Measurements from ENCODE around the gene MUC2.

The MUC2 gene

GRCh38 chr11:1050581-1051355 is 23.9 kb upstream of the MUC2 start:
- peak; percentile 47 to 56 for DNase-seq (ENCODE audit: low read depth in 1 of 2, low spot score in 1 of 2)

DNA sequence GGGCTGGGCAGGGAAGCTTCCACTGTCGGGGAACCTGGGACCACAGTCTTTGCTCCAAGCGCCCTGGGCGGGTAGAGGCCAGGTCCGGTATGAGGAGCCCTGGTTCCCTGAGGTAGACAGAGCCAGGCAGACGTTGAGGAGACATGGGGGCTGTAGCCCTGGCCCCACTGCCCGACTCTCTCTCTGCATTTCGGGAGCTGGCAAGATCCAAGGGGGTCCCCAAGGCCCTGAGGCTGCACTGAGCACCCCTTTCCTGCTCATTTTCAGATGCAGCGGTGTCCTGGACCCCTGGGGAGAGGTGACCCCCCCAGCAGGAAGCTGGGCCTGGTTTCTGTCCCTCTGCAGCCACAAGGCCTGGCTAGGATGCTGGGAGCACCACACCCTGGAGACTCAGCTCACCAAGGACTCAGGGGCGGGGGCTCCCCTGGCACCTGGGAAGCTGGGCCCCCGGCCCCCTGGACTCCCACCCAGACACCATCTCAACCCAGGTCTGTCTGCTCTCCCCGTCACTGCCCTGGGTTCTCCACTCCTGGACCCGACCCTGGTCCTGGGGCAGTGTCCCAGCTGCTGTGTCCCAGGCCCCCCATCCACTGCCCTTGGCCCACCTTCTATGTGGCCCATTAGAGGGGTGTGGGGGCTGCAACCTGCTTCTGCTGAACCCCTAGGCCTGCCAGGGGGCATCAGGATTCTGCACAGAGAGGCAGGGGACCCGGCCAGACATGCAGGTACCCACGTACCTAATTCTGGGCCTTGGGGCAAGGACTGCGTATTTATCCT is 23.1 kb upstream of the MUC2 start:
- no peak for DNase-seq (ENCODE audit: low read depth in 1 of 2, low spot score in 1 of 2)

DNA sequence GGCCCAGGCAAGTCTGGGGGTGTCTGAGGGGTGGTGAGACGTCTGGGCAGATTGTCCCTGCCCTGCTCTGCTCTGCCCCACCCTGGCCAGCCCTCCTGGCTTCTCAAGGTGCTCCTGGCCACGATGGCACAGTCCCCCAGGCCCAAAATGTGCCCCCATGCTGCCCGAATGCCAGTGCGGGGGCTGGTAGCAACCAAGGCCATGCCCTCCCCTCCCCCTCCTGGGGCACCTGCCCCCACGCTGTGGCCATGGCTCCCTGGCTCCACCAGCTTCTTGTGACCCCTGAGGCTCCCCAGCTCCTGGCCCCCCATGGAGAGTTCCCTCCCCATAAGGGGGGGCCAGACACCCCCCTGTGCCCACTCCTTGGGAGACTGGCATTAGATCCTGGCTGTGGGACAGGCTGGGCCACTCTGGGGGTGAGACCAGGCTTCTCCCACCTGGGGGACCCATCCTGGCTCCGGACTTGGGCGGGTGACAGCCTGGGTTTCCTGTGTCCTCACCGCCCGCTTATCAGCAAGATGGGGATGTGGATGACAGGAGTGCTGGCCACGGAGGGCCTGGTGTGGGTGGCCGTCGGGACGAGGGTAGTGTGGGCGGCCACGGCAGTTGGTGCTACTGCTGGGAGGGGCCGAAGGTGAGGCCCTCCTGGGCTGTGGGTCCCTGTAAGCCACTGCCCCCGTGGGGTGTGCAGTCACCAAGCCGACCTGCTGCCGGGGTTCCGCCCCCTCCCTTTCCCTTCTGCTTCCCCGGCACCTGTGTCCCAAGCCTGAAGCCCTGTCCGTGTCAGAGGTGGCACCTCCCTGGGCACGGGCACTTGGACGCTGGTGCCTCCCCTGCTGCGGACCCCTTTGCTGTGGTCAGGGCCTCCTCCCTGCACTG is 22.3 kb upstream of the MUC2 start:
- no peak for DNase-seq (ENCODE audit: low read depth in 1 of 2, low spot score in 1 of 2)

DNA sequence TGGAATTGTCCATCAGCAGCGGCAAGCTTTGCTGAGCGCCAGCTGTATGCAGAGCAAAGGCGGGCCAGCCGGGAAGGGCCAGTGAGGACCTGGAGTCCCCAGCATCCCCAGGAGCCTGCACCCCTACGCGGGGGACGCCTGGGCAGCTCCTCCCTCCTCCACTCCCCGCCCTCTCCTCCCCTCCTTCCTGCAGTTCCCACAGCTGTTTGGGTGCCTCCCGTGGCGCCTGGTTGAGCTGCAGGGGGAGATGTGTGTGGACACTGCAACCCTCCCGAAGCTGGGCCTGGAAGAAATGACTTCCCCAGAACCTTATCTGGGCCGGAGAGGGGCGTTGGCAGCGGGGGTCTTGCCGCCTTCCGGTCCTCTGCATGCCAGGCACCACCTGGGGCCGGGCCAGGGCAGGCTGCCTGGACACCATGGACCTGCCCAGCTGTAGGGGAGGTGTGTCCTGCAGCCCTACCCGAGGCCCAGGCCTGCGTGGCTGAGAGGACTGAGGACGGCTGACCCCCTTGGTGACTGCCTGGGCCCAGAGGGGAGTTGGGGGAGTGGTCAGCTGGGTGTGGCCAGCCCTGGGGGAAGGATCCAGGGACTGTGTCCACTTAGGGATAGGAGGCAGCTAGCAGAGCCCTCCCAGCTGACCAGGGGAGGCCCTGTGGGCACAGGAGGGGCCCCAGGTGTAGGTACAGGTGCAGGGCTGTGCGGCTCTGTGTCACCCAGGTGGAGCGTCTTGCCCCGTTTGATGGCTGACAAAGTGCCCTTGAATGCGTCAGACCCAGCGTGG is 21.4 kb upstream of the MUC2 start:
- DNase-seq (ENCODE audit: low read depth in 1 of 2, low spot score in 1 of 2), result no peak

DNA sequence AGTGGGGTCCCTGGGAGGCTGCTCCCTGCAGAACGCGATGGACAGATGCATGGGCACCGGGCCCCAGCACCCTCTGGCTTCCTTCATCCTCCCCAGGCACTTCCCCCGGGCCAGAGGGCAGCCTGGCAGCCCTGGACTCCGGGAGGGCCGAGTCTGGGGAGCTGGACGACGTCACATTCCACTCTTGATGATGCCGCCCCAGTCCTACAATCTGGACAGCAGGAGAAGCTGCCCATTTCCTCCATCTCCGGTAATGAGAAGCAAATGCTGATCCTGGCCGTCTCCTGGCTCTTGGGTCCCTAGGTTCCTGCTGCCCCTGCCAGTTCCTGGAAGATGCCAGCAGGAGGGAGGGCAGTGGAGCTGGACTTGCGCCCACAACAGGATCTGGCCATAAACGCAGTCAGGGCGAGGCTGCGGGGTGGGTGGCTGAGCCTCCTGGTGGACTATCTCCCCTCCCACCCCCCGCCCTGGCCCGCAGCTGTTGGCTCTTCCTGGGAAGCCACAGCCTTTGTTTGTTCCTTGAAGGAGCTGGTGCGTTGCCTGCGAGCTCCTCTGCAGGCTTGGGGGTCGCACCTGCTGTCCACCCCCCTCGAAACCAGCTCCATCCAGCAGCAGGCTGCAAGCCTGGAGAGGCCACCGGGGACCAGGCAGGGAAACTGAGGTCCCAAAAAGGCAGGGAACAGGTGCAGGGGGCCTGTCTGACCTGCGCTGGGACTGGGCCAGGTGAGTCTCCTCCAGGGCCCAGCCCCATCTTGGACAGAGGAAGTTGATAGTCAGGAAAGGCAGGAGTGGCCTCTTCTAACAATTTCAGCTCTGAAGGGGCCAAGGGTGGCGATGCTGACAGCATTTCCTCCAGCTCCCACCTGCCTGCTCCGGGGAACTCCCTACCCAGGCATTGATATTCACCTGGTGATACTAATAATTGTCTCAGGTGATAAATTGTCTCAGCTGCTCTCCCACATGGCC is 20.2 kb upstream of the MUC2 start:
- DNase-seq (ENCODE audit: low read depth in 1 of 2, low spot score in 1 of 2), result no peak

GRCh38 chr11:1055109-1055703 is 19.5 kb upstream of the MUC2 start:
- no peak for DNase-seq (ENCODE audit: low read depth in 1 of 2, low spot score in 1 of 2)

DNA sequence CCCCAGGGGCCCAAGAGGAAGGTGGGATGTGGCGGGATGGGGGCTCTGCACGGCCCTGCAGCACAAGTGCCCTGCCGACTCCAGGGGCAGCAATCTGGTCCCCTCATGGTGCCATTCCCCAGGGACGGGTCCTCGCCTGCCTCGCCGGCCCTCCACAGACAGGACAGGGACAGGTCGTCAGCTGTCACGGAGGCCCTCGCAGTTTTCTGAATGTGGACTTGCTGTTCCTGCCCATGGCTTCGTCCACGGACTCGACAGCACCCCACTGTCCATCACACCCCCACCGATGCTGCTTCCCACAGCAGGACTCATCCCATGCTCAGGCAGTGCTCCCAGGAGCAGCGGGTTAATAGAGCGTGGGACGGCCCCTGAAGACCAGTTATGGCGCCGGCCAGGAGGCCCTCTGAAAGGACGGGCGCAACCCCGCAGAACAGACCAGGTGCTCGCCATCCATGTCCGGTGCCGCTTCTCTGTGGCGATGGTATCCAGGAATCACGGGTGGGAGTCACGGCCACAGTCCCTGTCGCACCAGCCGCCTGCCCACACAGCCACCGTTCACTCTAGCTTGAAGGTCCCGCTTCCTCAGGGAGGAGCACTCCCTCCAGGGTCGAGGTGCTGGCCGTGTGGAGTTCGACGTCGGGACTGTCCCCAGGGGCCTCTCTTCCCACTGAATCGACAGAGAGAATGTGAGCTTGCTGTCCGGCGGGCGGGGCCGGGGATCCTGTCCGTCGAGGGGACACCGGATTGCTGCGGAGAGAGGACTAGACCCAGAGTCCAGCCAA is 18.5 kb upstream of the MUC2 start:
- DNase-seq (ENCODE audit: low read depth in 1 of 2, low spot score in 1 of 2), result no peak

- DNase-seq (ENCODE audit: low read depth in 1 of 2, low spot score in 1 of 2), result no peak
Observed at GRCh38 chr11:1057806-1058205, 16.9 kb upstream of the MUC2 start.

DNA sequence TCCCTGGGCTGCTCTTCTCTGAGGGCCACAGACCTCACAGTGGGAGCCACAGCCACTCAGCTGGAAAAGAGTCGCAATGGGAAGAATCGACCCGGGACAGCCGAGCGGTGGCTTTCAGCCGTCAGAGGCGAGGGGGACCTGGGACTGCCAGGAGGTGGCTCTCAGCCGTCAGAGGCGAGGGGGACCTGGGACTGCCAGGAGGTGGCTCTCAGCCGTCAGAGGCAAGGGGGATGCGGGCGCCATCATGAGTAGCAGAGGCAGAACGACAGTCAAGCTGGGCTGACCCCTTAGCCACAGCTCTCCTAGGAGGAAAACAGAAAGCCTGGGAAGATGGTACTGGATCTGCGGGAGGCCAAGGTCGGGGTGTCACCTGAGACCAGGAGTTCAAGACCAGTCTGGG is 14.9 kb upstream of the MUC2 start:
- DNase-seq (ENCODE audit: low read depth in 1 of 2, low spot score in 1 of 2), result no peak

DNA sequence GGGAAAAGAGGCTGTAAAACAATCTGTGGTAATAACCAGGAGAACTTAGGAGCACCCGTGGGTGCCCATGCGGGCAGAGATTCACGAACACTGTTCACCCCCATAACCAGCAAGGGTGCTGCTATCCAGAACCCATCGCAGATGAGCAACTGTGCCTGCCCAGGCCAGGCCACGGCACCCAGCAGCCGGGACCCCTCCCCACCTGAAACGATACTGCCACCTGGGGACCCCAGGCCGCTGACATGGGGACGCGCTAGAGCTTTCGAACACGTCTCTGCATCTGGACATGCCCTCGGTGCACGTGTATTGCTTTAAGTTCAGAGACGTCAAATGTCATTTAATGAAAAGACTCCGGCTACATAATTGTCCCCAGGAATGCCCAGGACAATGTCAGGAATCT is 14.3 kb upstream of the MUC2 start:
- no peak for DNase-seq (ENCODE audit: low read depth in 1 of 2, low spot score in 1 of 2)

DNA sequence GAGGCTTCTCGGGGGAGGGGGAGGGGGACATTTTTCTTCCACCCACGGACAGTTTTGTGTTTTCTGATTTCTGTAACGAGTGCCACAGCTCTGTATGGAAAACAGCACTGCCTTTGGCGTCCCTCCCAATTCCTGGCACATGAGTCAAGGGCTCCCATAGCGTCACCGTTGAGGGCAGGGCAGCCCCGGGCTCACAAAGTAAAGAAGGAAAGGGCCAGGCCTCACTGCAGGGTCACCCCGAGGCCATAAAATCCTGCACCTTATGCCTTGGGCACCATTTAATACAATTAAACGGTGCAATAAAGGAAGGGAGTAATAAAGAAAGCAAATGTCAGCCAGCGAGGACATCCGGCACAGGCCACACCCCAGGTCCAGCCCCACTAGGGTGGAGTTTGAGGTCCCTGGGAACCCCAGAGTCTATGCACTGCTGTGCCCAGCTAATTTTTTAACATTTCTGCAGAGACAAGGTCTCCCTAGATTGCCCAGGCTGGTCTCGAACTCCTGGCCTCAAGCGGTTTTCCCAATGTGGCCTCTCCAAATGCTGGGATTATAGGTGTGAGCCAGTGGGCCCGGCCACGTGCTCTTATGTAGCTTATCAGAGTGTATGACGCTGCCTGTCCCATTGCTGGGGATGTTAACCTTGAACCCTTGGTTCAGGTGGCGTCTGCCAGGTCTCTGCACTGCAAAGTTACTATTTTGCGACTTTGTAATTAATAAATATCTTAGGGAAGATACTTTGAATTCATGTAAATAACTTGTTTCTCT is 13.6 kb upstream of the MUC2 start:
- no peak for DNase-seq (ENCODE audit: low read depth in 1 of 2, low spot score in 1 of 2)

DNA sequence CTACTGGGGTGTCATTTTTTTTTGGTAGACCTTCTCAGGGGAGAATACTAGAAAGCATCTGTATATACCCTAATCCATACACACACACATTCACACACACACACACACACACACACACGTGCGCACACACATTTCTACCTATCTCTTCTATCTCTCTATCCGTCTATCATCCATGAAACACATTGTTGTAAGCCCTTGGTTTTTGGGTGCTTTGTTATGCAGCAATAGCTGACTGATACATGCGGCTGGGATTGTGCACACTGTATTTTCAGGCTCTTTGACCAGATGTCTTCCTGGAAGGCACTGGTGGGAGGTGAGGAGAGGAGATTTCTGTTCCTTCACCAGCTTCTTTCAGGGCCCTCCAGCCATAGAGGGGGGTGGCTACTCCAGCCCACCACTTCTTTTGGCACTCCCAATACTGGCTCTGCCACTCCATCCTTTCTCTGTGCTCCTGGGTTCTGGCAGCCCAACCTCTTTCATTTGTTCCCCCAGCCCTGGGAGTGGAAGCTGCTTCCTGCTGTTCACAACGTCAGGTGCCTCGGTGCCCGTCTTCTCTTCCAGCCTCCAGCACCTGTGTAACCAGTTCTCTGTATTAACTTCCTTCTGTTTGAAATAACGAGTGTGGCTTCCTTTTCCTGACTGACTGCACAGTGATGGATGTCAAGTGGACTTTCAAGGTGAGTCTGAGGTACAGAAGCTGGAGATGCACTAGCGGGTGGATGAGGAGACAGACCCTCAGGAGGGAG is 12.4 kb upstream of the MUC2 start:
- DNase-seq (ENCODE audit: low read depth in 1 of 2, low spot score in 1 of 2), result no peak

DNA sequence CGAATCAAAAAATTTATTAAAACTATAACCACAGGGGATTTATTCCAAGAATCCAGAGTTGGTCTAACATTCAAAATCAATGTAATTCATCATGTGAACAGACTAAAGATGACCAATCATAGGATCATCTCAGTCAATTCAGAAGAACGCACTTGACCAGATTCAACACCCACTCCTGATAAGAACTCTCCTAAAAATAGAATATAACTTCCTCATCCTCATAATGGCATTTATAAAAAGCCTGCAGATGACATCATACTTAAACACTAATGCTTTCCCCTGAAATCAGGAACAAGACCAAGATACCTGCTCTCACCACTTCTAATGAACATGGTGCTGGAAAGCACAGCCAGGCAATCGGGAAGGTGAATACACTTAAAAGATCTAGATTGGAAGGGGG is 10.5 kb upstream of the MUC2 start:
- no peak for DNase-seq (ENCODE audit: low read depth in 1 of 2, low spot score in 1 of 2)

DNA sequence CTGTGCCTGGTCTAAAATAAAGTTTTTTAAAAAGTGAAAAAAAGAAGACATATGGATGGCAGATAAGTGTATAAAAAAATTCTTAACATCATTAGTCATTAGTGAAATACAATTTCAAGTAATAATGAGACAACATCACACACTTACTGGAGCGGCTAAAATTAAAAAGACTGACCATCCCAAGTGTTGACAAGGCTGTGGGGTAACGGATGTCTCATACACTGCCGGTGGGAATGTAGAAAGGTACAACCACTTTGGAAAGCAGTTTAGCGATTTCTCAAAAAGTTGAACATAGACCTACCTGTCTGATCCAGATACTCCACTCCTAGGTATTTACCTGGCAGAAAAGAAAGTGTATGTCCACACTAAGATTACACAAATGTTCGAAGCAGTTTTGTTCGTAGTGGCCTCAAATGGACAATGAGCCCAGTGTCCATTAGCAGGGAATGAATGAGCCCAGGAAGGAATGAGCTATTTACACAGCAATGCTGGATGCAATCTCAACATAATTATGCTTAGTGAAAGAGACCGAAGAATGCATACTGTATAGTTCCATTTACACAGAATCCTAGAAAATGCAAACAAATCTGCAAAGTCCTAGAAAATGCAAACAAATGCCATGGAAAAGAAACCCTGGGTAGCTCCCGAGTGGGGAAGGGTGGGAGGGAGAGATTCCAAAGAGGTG is 6.7 kb upstream of the MUC2 start:
- DNase-seq (ENCODE audit: low read depth in 1 of 2, low spot score in 1 of 2), result no peak

DNA sequence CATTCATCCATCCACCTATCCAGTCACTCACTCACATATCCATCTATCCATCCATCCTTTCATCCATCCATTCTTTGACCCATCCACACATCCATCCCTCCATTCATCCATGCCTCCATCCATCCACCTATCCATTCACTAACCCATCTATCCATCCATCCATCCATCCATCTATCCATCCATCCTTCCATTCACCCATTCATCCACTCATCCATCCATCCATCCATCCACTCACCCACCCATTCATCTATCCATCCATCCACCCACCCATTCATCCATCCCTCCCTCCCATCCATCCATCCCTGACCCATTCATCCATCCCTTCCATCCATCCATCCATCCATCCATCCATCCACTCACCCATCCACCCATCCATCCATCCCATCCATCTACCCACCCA is 4.9 kb upstream of the MUC2 start:
- DNase-seq (ENCODE audit: low read depth in 1 of 2, low spot score in 1 of 2), result no peak

DNA sequence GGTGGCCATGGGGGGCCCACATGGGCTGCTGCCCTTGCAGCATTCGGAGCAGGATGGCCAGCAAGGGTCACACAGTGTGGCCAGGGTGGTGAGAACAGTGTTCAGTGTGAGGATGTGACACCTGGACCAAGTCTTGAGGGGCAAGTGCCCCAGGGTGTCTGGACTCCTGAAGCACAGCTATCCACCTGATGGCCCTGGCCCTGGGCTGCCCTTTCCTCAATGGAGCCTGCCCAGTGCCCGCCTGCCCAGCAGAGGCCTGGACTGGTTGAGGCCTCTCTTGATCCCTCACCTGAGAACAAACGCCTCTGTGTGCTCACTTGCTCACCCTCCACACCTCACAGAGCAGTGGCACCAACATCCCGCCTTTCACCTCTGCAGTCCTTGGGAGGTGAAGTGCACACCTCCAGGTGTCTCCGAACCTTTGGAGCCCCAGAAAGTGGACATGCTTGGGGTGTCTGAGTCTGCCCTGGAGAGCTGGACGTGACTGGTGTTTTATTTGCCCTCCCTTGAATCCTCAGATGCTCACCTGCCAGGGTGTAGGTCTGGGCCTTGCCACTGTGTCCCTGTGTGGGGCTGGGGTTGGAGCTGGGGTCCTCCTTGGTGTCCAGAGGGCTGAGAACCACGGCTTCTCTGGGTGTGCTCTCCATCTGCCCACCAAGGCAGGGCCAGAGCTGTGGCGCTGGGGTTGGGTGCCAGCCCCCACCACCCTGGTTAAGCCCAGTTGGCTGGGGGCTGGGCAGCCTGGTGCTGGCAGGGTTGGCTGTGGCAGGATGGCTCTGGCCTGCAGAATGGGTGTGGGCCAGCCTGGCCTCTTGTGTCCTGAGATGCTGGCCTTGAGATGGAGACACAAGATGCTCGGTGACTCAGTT is 3.8 kb upstream of the MUC2 start:
- DNase-seq (ENCODE audit: low read depth in 1 of 2, low spot score in 1 of 2), result no peak

Measured in activated T-helper 1 cell treated with anti-CD3 and anti-CD28 coated beads, Interleukin-2, amount 50 U/mL, for 16 hours (primary cell).